Keratinocyte (primary cell): ENCODE measurements around the gene RASSF7.

Experiments
- CTCF ChIP-seq, 3 experiments: IDR thresholded peaks in 1 of 3; conservative IDR thresholded peaks in 1 of 3; optimal IDR thresholded peaks in 1 of 3; 2 replicates in 2 of 3; 3 replicates in 1 of 3; pipeline versions ENCODE3 to v1.5.1; 2011; ENCODE audit warnings: low read length in 3 of 3, mild to moderate bottlenecking in 3 of 3, moderate library complexity in 2 of 3, control low read depth in 1 of 3, inconsistent platforms in 1 of 3; ENCODE audit not compliant: insufficient read depth in 2 of 3; ENCODE audit errors: extremely low read depth in 1 of 3
- EZH2 ChIP-seq: IDR thresholded peaks from one replicate; pipeline ENCODE4 v1.6.1; 2012; ENCODE audit warnings: inconsistent platforms, mild to moderate bottlenecking, low read length, moderate library complexity

- TF ChIP-seq CTCF (optimal IDR thresholded peaks at IDR 0.05 in 1 of 3, IDR thresholded peaks at IDR 0.05 in 1 of 3, conservative IDR thresholded peaks at IDR 0.05 in 1 of 3; ENCODE audit: extremely low read depth in 1 of 3, insufficient read depth in 2 of 3, low read length in 3 of 3): no peak
- no peak for TF ChIP-seq EZH2
These were observed 12.5 kb downstream of the RASSF7 start for GRCh38 chr11:573146-573759.
